ENCODE data around the gene CMTR1. TPM values are rescaled to one million over a fixed set of nuclear protein-coding genes. Genes with fewer than 3 reads are reported as not detected.

The CMTR1 gene
- total RNA-seq, 1 experiment from 2014 or later: 28.7 TPM

- Histone ChIP-seq H3K9me3 (ENCODE audit: control insufficient read depth in 1 of 2, insufficient read depth in 1 of 2, low read depth in 1 of 2, low read length in 2 of 2) (no peaks in the 10 kb centered on the region), H3K79me2 (ENCODE audit: insufficient read depth, low read length) (no peaks in the 10 kb centered on the region), H3K4me2 (ENCODE audit: low read length) (no peak overlapping the region), H2AFZ (ENCODE audit: low read depth, low read length, poor library complexity, severe bottlenecking) (no peak overlapping the region), H3K36me3 (ENCODE audit: control insufficient read depth in 1 of 2, insufficient read depth in 2 of 2, low read length in 2 of 2) (no peaks in the 10 kb centered on the region), H3K9me2 (ENCODE audit: insufficient read depth) (no peaks in the 10 kb centered on the region), H3K27ac (ENCODE audit: low read depth, low read length) (no peak overlapping the region), H3K9ac (ENCODE audit: low read length) (no peak overlapping the region), H3K4me1 (ENCODE audit: control insufficient read depth in 1 of 2, insufficient read depth in 2 of 2, low read length in 2 of 2) (0 out of 4 replicates have a peak, but pooled peaks cover 0 to 5% of the 10 kb centered on the region in 2 experiments), H3K4me3 (replicated peaks in 1 of 2; ENCODE audit: low read depth in 1 of 2, low read length in 2 of 2) (no peak overlapping the region), H3K27me3 (ENCODE audit: insufficient read depth, low read length) (no peaks in the 10 kb centered on the region), H4K20me1 (ENCODE audit: insufficient read depth) (no peaks in the 10 kb centered on the region)
- TF ChIP-seq EZH2 (IDR thresholded peaks at IDR 0.05) (no peak), CBX3 (IDR thresholded peaks at IDR 0.05; ENCODE audit: low read depth) (no peak), RAD21 (IDR thresholded peaks at IDR 0.05; ENCODE audit: low read depth) (no peak), YY1 (IDR thresholded peaks at IDR 0.05; ENCODE audit: extremely low read depth, insufficient replicate concordance, low read depth, low read length) (no peak)
- DNase-seq (ENCODE audit: low read depth, low spot score): no peak
- ChIA-PET POLR2A (no interaction called here), CTCF (interaction anchor here (2.1 kb wide), 1 partner anchor 11 kb away, joined by 6 read pairs; no protein-coding TSS in a partner anchor), RAD21 (ENCODE audit: low non-redundant PET in 1 of 2, low total read pairs in 2 of 2, uncharacterized antibody in 2 of 2, unreplicated experiment in 2 of 2) (no interaction called here)
- BruUV-seq (replicated peaks): no TSS peak
- ATAC-seq: no peak
- intact Hi-C loops (cut with micrococcal nuclease): no loop called here
Measured at GRCh38 chr6:37511910-37512399, 78.9 kb downstream of the CMTR1 start.

- Histone ChIP-seq H3K9me2 (ENCODE audit: insufficient read depth) (no peaks in the 10 kb centered on the region), H2AFZ (ENCODE audit: low read depth, low read length, poor library complexity, severe bottlenecking) (no peak overlapping the region), H3K27ac (ENCODE audit: low read depth, low read length) (no peak overlapping the region), H4K20me1 (ENCODE audit: insufficient read depth) (no peaks in the 10 kb centered on the region), H3K9me3 (ENCODE audit: control insufficient read depth in 1 of 2, insufficient read depth in 1 of 2, low read depth in 1 of 2, low read length in 2 of 2) (no peaks in the 10 kb centered on the region), H3K27me3 (ENCODE audit: insufficient read depth, low read length) (no peaks in the 10 kb centered on the region), H3K79me2 (ENCODE audit: insufficient read depth, low read length) (no peaks in the 10 kb centered on the region), H3K9ac (ENCODE audit: low read length) (no peak overlapping the region), H3K4me3 (replicated peaks in 1 of 2; ENCODE audit: low read depth in 1 of 2, low read length in 2 of 2) (no peak overlapping the region), H3K4me2 (ENCODE audit: low read length) (no peak overlapping the region), H3K4me1 (ENCODE audit: control insufficient read depth in 1 of 2, insufficient read depth in 2 of 2, low read length in 2 of 2) (0 out of 4 replicates have a peak, but pooled peaks cover 0 to 5% of the 10 kb centered on the region in 2 experiments), H3K36me3 (ENCODE audit: control insufficient read depth in 1 of 2, insufficient read depth in 2 of 2, low read length in 2 of 2) (no peaks in the 10 kb centered on the region)
- no TSS peak for BruUV-seq (replicated peaks)
- ChIA-PET CTCF (interaction anchor here (2.1 kb wide), 1 partner anchor 12 kb away, joined by 6 read pairs; no protein-coding TSS in a partner anchor), RAD21 (ENCODE audit: low non-redundant PET in 1 of 2, low total read pairs in 2 of 2, uncharacterized antibody in 2 of 2, unreplicated experiment in 2 of 2) (no interaction called here), POLR2A (no interaction called here)
- intact Hi-C loops (cut with micrococcal nuclease): no loop called here
- DNase-seq (ENCODE audit: low read depth, low spot score): no peak
- TF ChIP-seq MAX (IDR thresholded peaks at IDR 0.05): no peak
- TF ChIP-seq ZFX (IDR thresholded peaks at IDR 0.05): no peak
- TF ChIP-seq ELF1 (IDR thresholded peaks at IDR 0.05; ENCODE audit: borderline replicate concordance, low read depth): no peak
- no peak for TF ChIP-seq POLR2A (IDR thresholded peaks at IDR 0.05; ENCODE audit: borderline replicate concordance, extremely low read depth, insufficient read depth, insufficient read length)
- TF ChIP-seq SRF (IDR thresholded peaks at IDR 0.05; ENCODE audit: low read depth): no peak
- TF ChIP-seq ATF3 (IDR thresholded peaks at IDR 0.05): no peak
- TF ChIP-seq ZNF274 (IDR thresholded peaks at IDR 0.05; ENCODE audit: low read depth, low read length): no peak
- no peak for TF ChIP-seq CEBPB (IDR thresholded peaks at IDR 0.05; ENCODE audit: low read depth)
- TF ChIP-seq POLR2AphosphoS5 (IDR thresholded peaks at IDR 0.05; ENCODE audit: low read depth, low read length): no peak
- no peak for TF ChIP-seq JUND (IDR thresholded peaks at IDR 0.05)
- no peak for TF ChIP-seq EZH2 (IDR thresholded peaks at IDR 0.05)
- TF ChIP-seq SP1 (IDR thresholded peaks at IDR 0.05; ENCODE audit: low read depth): no peak
- TF ChIP-seq CTCF (IDR thresholded peaks at IDR 0.05 in 2 of 3, conservative IDR thresholded peaks at IDR 0.05 in 1 of 3; ENCODE audit: borderline replicate concordance in 1 of 3, insufficient read depth in 1 of 3, low read depth in 2 of 3, low read length in 2 of 3): no peak
- no peak for TF ChIP-seq TCF7L2 (IDR thresholded peaks at IDR 0.05; ENCODE audit: borderline replicate concordance, extremely low read depth, insufficient read depth, insufficient read length)
- no peak for TF ChIP-seq SIN3A (IDR thresholded peaks at IDR 0.05; ENCODE audit: low read depth)
- ATAC-seq: no peak
Measured at GRCh38 chr6:37512400-37513011, 79.5 kb downstream of the CMTR1 start.

Data from HCT116 (cell line).